ENCODE results near the gene SLC10A7.

The SLC10A7 gene

DNA sequence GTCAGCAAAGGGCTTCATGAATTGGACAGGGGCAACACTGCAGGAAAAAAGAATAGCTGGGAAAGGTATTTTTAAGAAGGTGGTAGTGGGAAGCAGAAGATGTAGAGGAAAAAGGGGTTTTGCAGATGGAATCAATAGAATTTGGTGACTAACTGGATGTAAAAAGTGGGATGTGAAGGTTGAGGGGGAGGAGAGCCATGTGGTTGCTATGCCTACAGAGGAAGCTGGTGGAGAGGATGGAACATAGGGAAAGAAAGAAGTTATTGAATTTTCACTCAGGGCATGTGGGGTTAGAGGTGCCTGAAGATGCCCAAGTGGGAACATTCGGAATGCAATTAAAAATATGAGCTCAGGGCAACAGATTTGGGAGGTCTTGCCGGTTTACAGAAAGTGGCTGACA, 274.4 kb downstream of the SLC10A7 start:
- no peaks in the 10 kb centered on the region for H3K9me3 ChIP-seq (ENCODE audit: control insufficient read depth, insufficient read depth, low read length)
- H3K4me1 ChIP-seq (ENCODE audit: insufficient read depth, low read length) = no peaks in the 10 kb centered on the region
- no peaks in the 10 kb centered on the region for H3K36me3 ChIP-seq (ENCODE audit: insufficient read depth, low read length)
- no peak overlapping the region for H3K9ac ChIP-seq (ENCODE audit: low read depth, low read length)

- Histone ChIP-seq H3K4me1 (ENCODE audit: insufficient read depth, low read length) (peaks cover 5% of the 10 kb centered on the region), H3K9ac (ENCODE audit: low read depth, low read length) (no peak overlapping the region), H3K36me3 (ENCODE audit: insufficient read depth, low read length) (no peaks in the 10 kb centered on the region), H3K9me3 (ENCODE audit: control insufficient read depth, insufficient read depth, low read length) (no peaks in the 10 kb centered on the region)
Measured at GRCh38 chr4:146246381-146246780, 275.4 kb downstream of the SLC10A7 start.

GRCh38 chr4:146245850-146246249, 275.9 kb downstream of the SLC10A7 start:
- no peaks in the 10 kb centered on the region for H3K9me3 ChIP-seq (ENCODE audit: control insufficient read depth, insufficient read depth, low read length)
- H3K9ac ChIP-seq (ENCODE audit: low read depth, low read length) = no peak overlapping the region
- no peaks in the 10 kb centered on the region for H3K36me3 ChIP-seq (ENCODE audit: insufficient read depth, low read length)
- peaks cover 6% of the 10 kb centered on the region for H3K4me1 ChIP-seq (ENCODE audit: insufficient read depth, low read length)

- no peak overlapping the region for H3K9ac ChIP-seq (ENCODE audit: low read depth, low read length)
- no peaks in the 10 kb centered on the region for H3K9me3 ChIP-seq (ENCODE audit: control insufficient read depth, insufficient read depth, low read length)
- H3K36me3 ChIP-seq (ENCODE audit: insufficient read depth, low read length) = no peaks in the 10 kb centered on the region
- H3K4me1 ChIP-seq (ENCODE audit: insufficient read depth, low read length) = peaks cover 6% of the 10 kb centered on the region
Measured at GRCh38 chr4:146245246-146245645, 276.5 kb downstream of the SLC10A7 start.

DNA sequence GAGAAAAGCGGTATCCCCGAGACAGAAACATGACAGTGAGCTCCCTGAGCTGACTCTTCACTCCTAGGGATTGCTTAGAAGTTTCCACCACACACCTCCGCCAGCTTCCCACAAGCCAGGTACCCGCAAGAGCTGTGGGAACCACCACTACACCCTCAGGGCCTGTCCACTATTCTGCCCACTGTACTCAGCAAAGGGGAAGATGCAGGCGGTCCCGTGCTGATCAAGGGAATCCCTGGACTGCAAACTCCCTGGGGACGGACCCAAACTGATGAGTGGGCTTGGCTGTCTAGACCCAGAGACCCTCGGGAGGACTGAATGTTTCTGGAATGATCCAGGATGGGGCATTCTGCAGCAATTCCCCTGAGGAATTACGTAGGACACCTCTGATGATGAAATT, 277.2 kb downstream of the SLC10A7 start:
- Histone ChIP-seq H3K36me3 (ENCODE audit: insufficient read depth, low read length) (no peaks in the 10 kb centered on the region), H3K9me3 (ENCODE audit: control insufficient read depth, insufficient read depth, low read length) (no peaks in the 10 kb centered on the region), H3K4me1 (ENCODE audit: insufficient read depth, low read length) (peaks cover 6% of the 10 kb centered on the region), H3K9ac (ENCODE audit: low read depth, low read length) (no peak overlapping the region)

- Histone ChIP-seq H3K4me1 (ENCODE audit: insufficient read depth, low read length) (peaks cover 6% of the 10 kb centered on the region), H3K9me3 (ENCODE audit: control insufficient read depth, insufficient read depth, low read length) (no peaks in the 10 kb centered on the region), H3K36me3 (ENCODE audit: insufficient read depth, low read length) (no peaks in the 10 kb centered on the region), H3K9ac (ENCODE audit: low read depth, low read length) (no peak overlapping the region)
Measured at GRCh38 chr4:146243883-146244277, 277.9 kb downstream of the SLC10A7 start.

- H3K4me1 ChIP-seq (ENCODE audit: insufficient read depth, low read length) = peaks cover 6% of the 10 kb centered on the region
- H3K36me3 ChIP-seq (ENCODE audit: insufficient read depth, low read length) = no peaks in the 10 kb centered on the region
- no peak overlapping the region for H3K9ac ChIP-seq (ENCODE audit: low read depth, low read length)
- H3K9me3 ChIP-seq (ENCODE audit: control insufficient read depth, insufficient read depth, low read length) = no peaks in the 10 kb centered on the region
Measured at GRCh38 chr4:146243141-146243882, 278.4 kb downstream of the SLC10A7 start.

- H3K9me3 ChIP-seq (ENCODE audit: control insufficient read depth, insufficient read depth, low read length) = no peaks in the 10 kb centered on the region
- no peaks in the 10 kb centered on the region for H3K36me3 ChIP-seq (ENCODE audit: insufficient read depth, low read length)
- H3K4me1 ChIP-seq (ENCODE audit: insufficient read depth, low read length) = peaks cover 6% of the 10 kb centered on the region
Measured at GRCh38 chr4:146238107-146238506, 283.6 kb downstream of the SLC10A7 start.

GRCh38 chr4:146237092-146237491, 284.6 kb downstream of the SLC10A7 start:
- Histone ChIP-seq H3K9ac (ENCODE audit: low read depth, low read length) (no peak overlapping the region), H3K36me3 (ENCODE audit: insufficient read depth, low read length) (no peaks in the 10 kb centered on the region), H3K9me3 (ENCODE audit: control insufficient read depth, insufficient read depth, low read length) (no peaks in the 10 kb centered on the region; the same call in 1 of the 2 replicates), H3K4me1 (ENCODE audit: insufficient read depth, low read length) (peaks cover 6% of the 10 kb centered on the region)

More at GRCh38 chr4:146238107-146238506, 283.6 kb downstream of the SLC10A7 start:
- H3K9ac ChIP-seq (ENCODE audit: low read depth, low read length) = no peak overlapping the region

- no peaks in the 10 kb centered on the region; the same call in 1 of the 2 replicates for H3K9me3 ChIP-seq (ENCODE audit: control insufficient read depth, insufficient read depth, low read length)
- H3K9ac ChIP-seq (ENCODE audit: low read depth, low read length) = no peak overlapping the region
- no peaks in the 10 kb centered on the region for H3K36me3 ChIP-seq (ENCODE audit: insufficient read depth, low read length)
- no peaks in the 10 kb centered on the region for H3K4me1 ChIP-seq (ENCODE audit: insufficient read depth, low read length)
Measured at GRCh38 chr4:146236216-146236615, 285.5 kb downstream of the SLC10A7 start.

GRCh38 chr4:146235654-146236177, 286.0 kb downstream of the SLC10A7 start:
- no peak overlapping the region for H3K9ac ChIP-seq (ENCODE audit: low read depth, low read length)
- H3K36me3 ChIP-seq (ENCODE audit: insufficient read depth, low read length) = no peaks in the 10 kb centered on the region
- H3K4me1 ChIP-seq (ENCODE audit: insufficient read depth, low read length) = no peaks in the 10 kb centered on the region
- no peaks in the 10 kb centered on the region; the same call in 1 of the 2 replicates for H3K9me3 ChIP-seq (ENCODE audit: control insufficient read depth, insufficient read depth, low read length)

DNA sequence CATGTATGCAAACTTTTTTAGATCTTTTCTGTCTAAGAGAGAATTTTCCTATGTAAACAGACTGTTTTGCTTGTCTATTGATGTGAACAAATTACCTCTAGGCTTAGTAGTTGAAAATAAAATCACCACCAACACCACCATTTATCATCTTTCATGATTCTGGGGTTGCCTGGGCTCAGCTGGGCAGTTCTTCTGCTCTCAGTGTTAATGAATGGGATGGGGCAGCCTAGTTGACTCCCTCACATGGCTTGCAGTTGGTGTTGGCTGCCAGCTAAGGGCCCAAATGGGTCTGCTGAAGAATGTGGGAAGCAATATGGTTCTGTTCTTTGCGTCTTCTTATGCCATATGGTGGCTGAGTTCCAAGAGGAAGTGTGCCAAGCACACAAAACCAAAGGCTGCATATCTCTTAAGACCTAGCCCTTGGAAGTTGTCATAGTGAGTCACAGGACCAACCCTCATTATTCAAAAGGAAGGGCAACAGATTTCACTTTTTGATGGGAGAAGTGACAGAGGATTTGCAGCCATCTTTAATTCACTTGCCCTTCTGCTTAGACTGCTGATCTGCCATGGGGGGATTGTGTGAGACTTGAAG, 289.5 kb downstream of the SLC10A7 start:
- H3K4me1 ChIP-seq (ENCODE audit: insufficient read depth, low read length) = no peaks in the 10 kb centered on the region
- H3K36me3 ChIP-seq (ENCODE audit: insufficient read depth, low read length) = no peaks in the 10 kb centered on the region
- no peaks in the 10 kb centered on the region; the same call in 1 of the 2 replicates for H3K9me3 ChIP-seq (ENCODE audit: control insufficient read depth, insufficient read depth, low read length)
- no peak overlapping the region for H3K9ac ChIP-seq (ENCODE audit: low read depth, low read length)

DNA sequence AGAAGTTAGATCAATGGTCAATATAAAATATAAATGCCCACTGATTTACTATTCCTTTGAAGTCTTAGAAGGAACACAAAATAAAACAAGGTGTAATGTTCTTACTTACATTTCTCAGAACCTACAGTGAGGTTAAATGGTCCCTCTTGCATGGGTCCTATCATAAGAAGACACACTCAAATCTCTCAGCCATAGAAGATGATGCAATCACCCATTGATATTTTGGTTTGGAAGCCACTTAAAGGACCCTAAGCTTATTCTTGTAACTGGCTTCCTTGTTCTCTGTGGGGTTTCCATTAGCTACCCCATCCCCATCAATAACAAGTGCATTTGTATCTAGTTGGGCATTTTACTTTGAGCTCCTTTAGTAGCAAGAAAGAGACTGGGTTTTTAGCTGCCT, 292.3 kb downstream of the SLC10A7 start:
- Histone ChIP-seq H3K4me1 (ENCODE audit: insufficient read depth, low read length) (no peaks in the 10 kb centered on the region), H3K36me3 (ENCODE audit: insufficient read depth, low read length) (no peaks in the 10 kb centered on the region), H3K9me3 (ENCODE audit: control insufficient read depth, insufficient read depth, low read length) (no peaks in the 10 kb centered on the region; the same call in 1 of the 2 replicates), H3K9ac (ENCODE audit: low read depth, low read length) (no peak overlapping the region)

DNA sequence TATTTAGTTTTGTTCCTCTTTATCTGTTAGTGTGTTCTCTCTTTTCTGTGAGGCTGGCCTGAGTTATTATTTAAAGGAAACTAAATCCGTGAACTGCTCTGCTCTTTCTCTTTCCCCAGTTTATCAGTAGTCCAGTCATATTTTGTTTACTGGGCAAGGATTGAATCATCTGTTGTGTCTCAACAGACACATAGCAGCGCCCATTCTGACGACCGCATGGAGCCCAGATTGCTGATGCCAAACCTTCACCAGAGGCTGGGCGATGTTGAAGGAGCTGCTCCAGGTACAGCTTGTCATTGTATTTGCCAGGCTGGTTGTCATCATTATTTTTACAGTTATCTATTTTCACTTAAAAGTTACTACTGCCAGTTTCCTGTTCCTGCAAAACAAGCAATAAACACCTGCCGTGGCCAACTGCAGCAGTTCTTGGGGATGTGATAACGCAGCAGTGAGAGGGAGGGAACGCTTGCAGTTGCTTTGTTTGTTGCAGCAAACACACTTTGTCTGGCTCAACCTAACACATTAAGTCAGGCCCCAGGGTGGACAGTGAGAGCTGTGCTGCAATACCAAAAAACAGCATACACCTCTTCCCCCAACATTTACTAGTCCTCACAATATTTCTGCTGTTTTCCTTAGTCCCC, 297.3 kb downstream of the SLC10A7 start:
- Histone ChIP-seq H3K36me3 (ENCODE audit: insufficient read depth, low read length) (no peaks in the 10 kb centered on the region), H3K9ac (ENCODE audit: low read depth, low read length) (no peak overlapping the region), H3K4me1 (ENCODE audit: insufficient read depth, low read length) (no peaks in the 10 kb centered on the region), H3K9me3 (ENCODE audit: control insufficient read depth, insufficient read depth, low read length) (no peaks in the 10 kb centered on the region)
